Measurements from ENCODE around the gene SFMBT1. TPM values are rescaled to one million over a fixed set of nuclear protein-coding genes. Genes with fewer than 3 reads are reported as not detected.

The SFMBT1 gene
- total and polyA plus RNA-seq, 11 donors: 3.4 to 18.8 (median 14.3) TPM

DNA sequence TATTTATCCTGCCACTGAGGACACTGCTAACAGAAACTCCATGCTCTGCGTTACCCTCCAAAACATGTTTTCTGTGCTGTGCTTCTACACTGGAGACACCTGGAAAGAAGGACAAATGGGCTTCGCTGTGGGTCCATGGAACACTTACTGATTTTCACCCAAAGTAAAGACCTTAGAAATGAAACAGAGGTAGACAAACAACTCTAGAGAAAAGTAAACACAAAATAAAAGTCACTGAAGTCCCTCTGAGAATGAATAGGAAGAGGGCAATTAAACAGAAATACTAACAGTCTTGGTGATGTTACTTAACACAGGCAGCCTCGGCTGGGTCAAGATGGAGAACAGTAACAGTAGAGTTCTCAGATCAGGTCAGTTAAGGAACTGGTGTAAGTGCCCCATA lies 141.9 kb downstream of the SFMBT1 start:
- DNase-seq (no peak), ATAC-seq (no peak)
- WGBS, 4 donors: 90 to 97% (median 95%) methylated on average over 3 of the region's 3 CpGs
- intact Hi-C loops (cut with DNase I): no loop called here
- Histone ChIP-seq H3K27ac (no peak overlapping the region), H3K4me1 (no peaks in the 10 kb centered on the region), H3K36me3 (peaks cover 0 to 56% (median 47%) of the 10 kb centered on the region in 9 donors), H3K4me3 (no peak overlapping the region), H3K9me3 (no peaks in the 10 kb centered on the region), H3K27me3 (no peaks in the 10 kb centered on the region)
- no peak for TF ChIP-seq POLR2A (IDR thresholded peaks at IDR 0.05)
- TF ChIP-seq, protein P1, sequence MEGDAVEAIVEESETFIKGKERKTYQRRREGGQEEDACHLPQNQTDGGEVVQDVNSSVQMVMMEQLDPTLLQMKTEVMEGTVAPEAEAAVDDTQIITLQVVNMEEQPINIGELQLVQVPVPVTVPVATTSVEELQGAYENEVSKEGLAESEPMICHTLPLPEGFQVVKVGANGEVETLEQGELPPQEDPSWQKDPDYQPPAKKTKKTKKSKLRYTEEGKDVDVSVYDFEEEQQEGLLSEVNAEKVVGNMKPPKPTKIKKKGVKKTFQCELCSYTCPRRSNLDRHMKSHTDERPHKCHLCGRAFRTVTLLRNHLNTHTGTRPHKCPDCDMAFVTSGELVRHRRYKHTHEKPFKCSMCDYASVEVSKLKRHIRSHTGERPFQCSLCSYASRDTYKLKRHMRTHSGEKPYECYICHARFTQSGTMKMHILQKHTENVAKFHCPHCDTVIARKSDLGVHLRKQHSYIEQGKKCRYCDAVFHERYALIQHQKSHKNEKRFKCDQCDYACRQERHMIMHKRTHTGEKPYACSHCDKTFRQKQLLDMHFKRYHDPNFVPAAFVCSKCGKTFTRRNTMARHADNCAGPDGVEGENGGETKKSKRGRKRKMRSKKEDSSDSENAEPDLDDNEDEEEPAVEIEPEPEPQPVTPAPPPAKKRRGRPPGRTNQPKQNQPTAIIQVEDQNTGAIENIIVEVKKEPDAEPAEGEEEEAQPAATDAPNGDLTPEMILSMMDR (IDR thresholded peaks at IDR 0.05): no peak

DNA sequence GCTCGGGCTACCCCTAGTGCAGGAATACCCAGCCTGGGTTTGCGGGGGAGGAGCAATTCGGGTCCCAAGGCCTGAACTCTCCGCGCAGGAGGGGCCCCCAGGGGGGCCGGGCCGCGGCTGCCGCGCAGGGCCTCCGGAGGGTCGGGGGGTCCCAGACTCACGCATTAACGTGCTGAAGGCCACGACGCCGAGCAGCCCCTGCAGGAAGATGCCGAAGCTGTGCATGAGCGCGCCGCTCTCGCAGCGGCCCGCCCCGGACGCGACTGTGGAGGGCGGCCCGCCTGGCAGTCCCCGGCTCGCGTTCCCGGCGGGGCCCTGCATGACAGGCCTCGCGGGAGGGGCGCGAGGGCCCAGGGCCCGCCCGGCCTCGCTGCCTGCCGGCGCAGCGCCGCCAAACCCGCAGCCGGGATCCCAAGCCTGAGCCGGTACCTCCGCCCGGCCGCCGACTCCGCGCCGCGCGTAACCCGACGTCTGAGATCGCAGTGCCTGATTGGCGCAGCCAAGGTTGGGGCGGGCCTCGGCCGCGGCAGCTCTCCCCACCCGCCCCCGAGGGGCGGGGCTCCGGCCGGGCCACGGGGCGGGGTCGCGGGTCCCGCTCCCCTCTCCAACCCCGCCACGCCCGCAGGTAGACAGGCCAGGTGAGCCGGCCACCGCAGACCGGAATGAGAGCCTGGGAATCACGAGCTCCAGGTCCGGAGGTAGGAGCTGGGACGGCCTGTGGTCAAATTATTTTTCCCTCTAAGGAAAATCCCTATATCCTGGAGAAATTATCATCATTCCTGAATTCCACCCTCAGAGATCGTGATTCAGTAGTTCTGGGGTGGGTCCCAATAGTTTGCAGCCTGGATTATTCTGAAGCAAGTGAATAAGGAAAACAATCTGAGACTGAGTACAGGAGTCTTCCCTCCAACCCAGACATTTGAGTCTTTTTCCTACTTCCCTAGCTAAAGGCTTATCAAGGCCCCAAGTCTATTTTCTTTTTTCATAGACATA lies 148.4 kb downstream of the SFMBT1 start, which contains the start of gene STIMATE:
STIMATE (minus strand) TSS at position 419 of the 993 bp plus-strand sequence; CDS start at position 321, 98 bp downstream.
- Histone ChIP-seq H3K27me3 (no peaks in the 10 kb centered on the region), H3K36me3 (peaks cover 0 to 17% (median 0%) of the 10 kb centered on the region in 9 donors), H3K4me1 (peaks cover 2 to 51% (median 38%) of the 10 kb centered on the region in 12 donors), H3K4me3 (peak within 1 kb of the TSS; percentile 78 to 97 (median 84)), H3K27ac (peak within 1 kb of the TSS in 11 of 12 donors; percentile 43 to 85 (median 68)), H3K9me3 (no peaks in the 10 kb centered on the region)
- WGBS, 4 donors: 0 to 4% (median 1%) methylated on average over 4 to 85 of the region's 85 CpGs
- peak; percentile 88 to 99 (median 99) for ATAC-seq
- peak; percentile 90 to 95 (median 92) for DNase-seq
- TF ChIP-seq POLR2A (IDR thresholded peaks at IDR 0.05): peak in 1 of 2 donors; percentile 83
- TF ChIP-seq, protein P1 (IDR thresholded peaks at IDR 0.05): no peak
- intact Hi-C loops (cut with DNase I): loop anchor here in 3 of 10 donors (5.0 to 10.0 kb wide), 4 partner anchors 50 to 145 kb away; partner anchors contain the start of genes ITIH1 (in 1 of the 3) and NEK4 (in 1 of the 3)

DNA sequence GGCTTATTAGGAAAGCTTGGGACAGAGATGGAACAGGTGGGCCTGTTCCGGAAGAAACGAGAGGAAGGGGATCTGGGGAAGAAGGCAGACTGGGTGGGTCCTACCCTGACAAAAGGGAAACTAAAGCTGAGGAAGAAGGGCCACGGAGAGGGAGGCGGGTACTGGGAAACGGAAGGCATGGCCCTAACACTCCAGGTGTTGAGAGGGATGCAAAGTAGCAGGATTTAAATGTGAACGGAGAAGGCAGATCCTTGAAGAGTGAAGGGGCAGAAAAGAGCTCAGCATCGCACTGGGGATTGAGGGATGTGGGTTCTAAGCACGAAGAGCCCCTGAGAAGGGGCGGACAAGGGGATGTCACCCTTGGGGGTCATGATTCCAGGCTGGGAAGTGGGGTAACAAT lies 149.3 kb downstream of the SFMBT1 start:
- ATAC-seq (no peak), DNase-seq (no peak)
- no peak for TF ChIP-seq POLR2A (IDR thresholded peaks at IDR 0.05)
- TF ChIP-seq, protein P1 (IDR thresholded peaks at IDR 0.05): no peak
- H3K4me3 ChIP-seq: peak overlapping the region; percentile 78 to 97 (median 84)
- intact Hi-C loops (cut with DNase I): loop anchor here in 3 of 10 donors (5.0 to 10.0 kb wide), 4 partner anchors 49 to 146 kb away; partner anchors contain the start of genes ITIH1 (in 1 of the 3) and NEK4 (in 1 of the 3)
- H3K9me3 ChIP-seq: no peaks in the 10 kb centered on the region
- H3K27ac ChIP-seq: peak overlapping the region in 10 of 12 donors; percentile 43 to 85 (median 69)
- H3K4me1 ChIP-seq: peaks cover 2 to 59% (median 46%) of the 10 kb centered on the region in 12 donors
- H3K36me3 ChIP-seq: peaks cover 0 to 12% (median 0%) of the 10 kb centered on the region in 9 donors
- H3K27me3 ChIP-seq: no peaks in the 10 kb centered on the region
- WGBS, 4 donors: 11 to 15% (median 12%) methylated on average over 9 of the region's 9 CpGs

All from heart left ventricle (tissue), 16 donors.